C4-2B (cell line): ENCODE results near the gene RXRA.

ENCODE experiments used
- H3K27ac ChIP-seq: fragments of 450-650 bp; 2 replicates; pipeline ENCODE4 v1.5.1; 2017
- ZFX ChIP-seq: fragments of 450-650 bp; IDR thresholded peaks from 2 replicates; pipeline ENCODE4 v1.6.1; 2017
- TF ChIP-seq, protein P1 (sequence below): fragments of 450-650 bp; conservative IDR thresholded peaks from 2 replicates; pipeline ENCODE4 v1.5.1; 2017; ENCODE audit warnings: mild to moderate bottlenecking

The RXRA gene

DNA sequence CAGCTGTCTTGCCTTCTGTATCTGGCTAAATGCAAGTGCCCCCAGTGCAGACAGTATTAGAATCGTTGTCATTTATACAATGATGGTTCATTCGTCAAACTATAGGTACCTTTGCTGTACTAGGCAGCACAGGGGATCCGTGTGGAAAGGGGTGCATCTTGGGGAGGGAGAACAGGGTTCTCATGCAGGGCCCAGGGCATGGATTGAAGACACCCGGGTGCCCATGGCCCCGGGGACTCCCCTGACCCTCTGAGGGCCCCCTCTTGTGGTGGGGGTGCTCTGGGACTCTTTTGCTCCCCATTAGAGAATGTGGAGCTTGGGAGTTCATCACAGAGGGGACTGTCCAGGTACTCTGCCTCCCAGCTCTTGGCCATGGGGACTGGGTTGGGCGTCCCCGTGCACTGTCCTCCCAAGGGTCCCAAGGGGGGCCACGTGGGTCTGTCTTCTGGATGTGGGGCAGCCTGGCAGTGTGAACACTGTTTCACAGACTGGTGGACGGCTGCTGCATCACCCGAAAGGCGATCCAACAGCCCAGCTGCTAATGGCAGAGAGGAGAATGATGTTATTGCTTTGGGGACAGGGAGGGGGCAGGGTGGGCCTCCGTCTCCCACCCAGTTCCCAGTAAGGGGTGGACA is 36.9 kb upstream of the RXRA start:
- TF ChIP-seq ZFX = no peak
- TF ChIP-seq, protein P1, sequence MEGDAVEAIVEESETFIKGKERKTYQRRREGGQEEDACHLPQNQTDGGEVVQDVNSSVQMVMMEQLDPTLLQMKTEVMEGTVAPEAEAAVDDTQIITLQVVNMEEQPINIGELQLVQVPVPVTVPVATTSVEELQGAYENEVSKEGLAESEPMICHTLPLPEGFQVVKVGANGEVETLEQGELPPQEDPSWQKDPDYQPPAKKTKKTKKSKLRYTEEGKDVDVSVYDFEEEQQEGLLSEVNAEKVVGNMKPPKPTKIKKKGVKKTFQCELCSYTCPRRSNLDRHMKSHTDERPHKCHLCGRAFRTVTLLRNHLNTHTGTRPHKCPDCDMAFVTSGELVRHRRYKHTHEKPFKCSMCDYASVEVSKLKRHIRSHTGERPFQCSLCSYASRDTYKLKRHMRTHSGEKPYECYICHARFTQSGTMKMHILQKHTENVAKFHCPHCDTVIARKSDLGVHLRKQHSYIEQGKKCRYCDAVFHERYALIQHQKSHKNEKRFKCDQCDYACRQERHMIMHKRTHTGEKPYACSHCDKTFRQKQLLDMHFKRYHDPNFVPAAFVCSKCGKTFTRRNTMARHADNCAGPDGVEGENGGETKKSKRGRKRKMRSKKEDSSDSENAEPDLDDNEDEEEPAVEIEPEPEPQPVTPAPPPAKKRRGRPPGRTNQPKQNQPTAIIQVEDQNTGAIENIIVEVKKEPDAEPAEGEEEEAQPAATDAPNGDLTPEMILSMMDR = no peak
- no peak overlapping the region for H3K27ac ChIP-seq

DNA sequence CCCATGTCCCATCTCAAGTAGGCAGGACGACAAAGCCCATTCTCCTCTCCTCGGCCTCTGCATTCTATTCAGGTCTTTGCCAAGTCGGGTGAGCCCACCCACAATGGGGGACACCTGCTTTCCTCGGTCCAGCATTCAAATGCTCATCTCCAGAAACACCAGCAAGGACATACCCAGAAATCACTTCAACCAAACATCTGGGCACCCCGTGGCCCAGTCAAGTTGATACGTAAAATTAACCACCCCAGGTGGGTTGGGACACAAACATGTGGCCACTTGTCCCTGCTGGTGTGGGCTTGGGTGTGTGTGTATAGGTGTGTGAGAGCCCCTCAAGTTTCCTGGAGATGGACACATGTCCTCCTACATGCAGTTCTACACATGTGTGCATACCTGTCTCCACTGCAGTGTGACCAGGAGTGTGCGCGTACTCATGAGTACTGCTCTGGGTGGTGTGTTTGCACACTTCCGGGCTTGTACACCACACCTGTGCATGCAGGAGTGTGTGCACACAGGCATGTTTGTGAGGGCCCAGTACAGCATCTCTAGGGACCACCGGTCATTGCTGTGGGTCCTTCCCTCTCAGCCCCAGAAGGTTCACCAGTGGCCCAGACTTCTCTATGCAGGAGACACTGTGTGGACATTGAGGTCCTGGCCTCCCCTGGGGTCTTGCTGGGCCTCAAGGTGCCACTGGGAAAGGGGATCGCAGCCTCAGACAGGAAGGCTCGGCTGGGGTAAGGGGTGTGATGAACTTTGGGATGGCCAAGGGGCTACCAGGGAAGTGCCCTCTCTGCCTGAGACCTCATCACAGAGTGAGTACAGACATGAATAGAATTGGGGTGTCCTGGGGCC is 35.4 kb upstream of the RXRA start:
- no peak for TF ChIP-seq ZFX
- no peak overlapping the region for H3K27ac ChIP-seq

DNA sequence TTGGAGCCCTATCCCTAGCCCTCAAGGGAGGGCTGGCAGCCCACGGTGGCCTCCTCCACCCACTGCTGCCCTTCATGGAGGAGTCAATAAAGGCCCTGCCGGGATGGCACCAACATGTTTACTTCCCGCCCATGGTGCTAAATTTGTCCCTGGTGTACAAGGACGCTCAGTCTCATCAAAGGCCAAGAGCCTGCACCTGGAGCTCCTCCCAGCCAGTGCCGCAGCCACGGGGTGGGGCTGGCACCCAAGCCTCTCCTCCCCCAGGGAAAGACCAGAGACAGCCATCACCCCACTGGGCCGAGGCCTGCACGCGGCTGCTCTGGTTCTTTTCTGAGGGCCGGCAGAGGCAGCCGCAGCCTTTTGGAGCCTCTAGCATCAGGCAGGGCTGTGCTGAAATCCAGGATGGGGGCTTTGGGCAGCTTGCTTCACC is 34.8 kb upstream of the RXRA start:
- H3K27ac ChIP-seq = no peak overlapping the region
- TF ChIP-seq, protein P1 = no peak
- TF ChIP-seq ZFX = no peak

DNA sequence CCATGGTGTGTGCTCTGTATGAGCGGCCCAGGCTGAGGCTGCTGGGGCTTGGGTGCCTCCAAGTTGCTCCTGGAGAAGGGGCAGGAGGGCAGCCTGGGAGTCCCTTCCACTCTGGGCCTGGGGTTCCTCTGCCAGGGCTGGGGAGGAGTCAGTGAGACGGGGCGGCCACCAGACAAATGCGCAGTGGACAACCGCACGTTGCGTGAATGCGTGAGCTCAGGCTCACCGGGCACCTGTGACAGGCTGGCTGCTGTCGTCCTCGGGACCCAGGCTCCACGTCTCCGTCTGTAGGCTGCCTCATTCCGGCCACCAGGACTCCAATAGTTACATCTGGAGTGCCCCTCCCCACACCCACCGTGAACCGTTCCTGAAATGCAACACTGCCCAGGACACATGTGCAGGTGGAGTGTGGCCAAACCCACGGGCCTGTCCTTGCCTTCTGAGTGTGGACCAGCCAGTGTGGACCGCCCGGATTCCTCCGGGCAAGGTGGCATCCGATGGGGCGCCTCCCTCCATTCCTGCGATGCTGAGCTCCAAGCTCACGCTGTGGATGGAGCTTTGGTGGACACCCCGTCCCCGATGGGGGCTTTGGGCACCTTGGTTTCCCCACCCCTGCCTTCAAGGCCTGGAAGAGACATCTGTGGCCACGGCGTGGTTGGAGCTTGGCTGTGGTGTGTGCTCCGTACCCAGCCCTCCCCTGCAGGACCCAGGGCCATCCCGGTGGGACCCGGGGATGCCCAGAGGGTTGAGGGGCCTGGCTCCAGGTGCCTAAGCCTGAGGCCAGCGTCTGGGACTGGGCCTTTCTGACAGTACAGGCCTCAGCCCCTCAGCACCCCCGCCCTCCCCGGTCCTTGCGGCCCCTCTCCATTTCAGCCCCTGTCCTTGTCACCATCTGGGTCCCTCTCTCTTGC is 34.0 kb upstream of the RXRA start:
- H3K27ac ChIP-seq = no peak overlapping the region

DNA sequence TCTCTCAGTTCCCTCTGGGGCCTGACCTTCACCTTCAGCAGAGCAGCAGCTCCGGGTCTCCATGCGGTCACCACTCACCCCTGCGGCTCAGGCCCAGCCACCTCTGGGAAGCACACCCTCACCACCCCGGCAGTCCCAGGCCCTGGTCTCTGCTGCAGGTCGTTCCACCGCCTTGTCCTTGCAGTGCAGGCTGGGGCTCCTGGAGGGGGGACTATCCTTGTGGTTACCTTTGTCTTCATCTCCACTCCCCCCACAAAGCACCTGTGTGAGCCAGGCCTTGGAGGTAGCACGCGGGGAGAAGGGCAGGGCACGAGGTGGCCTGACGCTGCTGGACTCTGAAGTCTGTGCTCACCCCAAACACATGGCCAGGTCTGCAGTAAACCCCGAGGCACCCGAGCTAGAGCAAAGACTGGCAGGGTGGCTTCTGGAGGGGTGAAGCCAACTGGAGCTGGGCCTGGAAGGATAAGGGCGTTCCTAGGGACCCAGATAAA is 33.2 kb upstream of the RXRA start:
- H3K27ac ChIP-seq = no peak overlapping the region
- no peak for TF ChIP-seq ZFX
- TF ChIP-seq, protein P1 = no peak

More for the DNA sequence above, 34.0 kb upstream of the RXRA start:
- TF ChIP-seq ZFX = no peak
- TF ChIP-seq, protein P1 = no peak

DNA sequence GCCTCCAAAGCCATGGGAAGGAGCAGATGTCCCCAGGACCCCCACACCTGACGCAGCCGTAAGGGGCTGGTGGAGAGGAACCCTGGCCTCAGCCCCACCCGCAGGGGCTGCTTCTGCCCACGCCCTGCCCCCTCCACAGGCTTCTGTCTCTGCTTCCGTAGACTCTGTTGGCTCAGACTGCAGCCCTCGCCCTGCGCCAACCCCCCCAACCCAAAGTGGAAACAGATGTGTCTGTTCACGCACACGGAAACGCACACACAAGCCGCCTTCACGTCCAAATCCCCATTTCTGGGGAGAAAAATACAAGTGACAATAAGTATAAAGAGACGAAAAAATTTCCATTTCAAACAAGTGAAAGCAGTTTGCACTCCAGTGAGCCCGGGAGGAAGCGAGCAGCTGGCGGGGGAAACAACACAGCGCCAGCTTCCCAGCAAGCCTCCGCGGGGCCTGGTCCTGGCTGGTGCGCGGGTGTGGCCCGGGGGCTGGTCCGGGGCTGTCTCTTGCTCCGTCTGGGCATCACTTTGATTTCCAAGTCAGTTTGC is 32.6 kb upstream of the RXRA start:
- H3K27ac ChIP-seq = no peak overlapping the region
- TF ChIP-seq, protein P1 = no peak
